GM18519 (cell line): ENCODE measurements around the gene MEIS1.

Experiments used
- ATAC-seq: cut with Tn5 transposase; IDR thresholded peaks from one replicate; pipeline ENCODE4 v1.9.1; 2021; ENCODE audit warnings: mild to moderate bottlenecking, moderate library complexity; ENCODE audit not compliant: unreplicated experiment, low FRiP score

Gene MEIS1

GRCh38 chr2:66431274-66431642 lies 3.7 kb upstream of the MEIS1 start:
- ATAC-seq: no peak

GRCh38 chr2:66431846-66432587 lies 2.9 kb upstream of the MEIS1 start:
- no peak for ATAC-seq

- ATAC-seq: no peak
Observed at GRCh38 chr2:66432801-66433694, 1.9 kb upstream of the MEIS1 start.

- ATAC-seq: no peak
Observed at GRCh38 chr2:66433695-66433944, 1.3 kb upstream of the MEIS1 start.

- no peak for ATAC-seq
Observed at GRCh38 chr2:66433945-66434678, 813 bp upstream of the MEIS1 start.

GRCh38 chr2:66435549-66435875 lies 587 bp downstream of the MEIS1 start:
- no peak for ATAC-seq

- ATAC-seq: no peak
Observed at GRCh38 chr2:66435963-66436362, 1.0 kb downstream of the MEIS1 start.

- ATAC-seq: no peak
Observed at GRCh38 chr2:66436581-66437001, 1.7 kb downstream of the MEIS1 start.

- ATAC-seq: no peak
Observed at GRCh38 chr2:66437109-66437690, 2.3 kb downstream of the MEIS1 start.

- no peak for ATAC-seq
Observed at GRCh38 chr2:66437691-66438497, 3.0 kb downstream of the MEIS1 start.

- ATAC-seq: no peak
Observed at GRCh38 chr2:66438498-66438833, 3.5 kb downstream of the MEIS1 start.

- no peak for ATAC-seq
Observed at GRCh38 chr2:66438891-66439811, 4.2 kb downstream of the MEIS1 start.

GRCh38 chr2:66439812-66440542 lies 5.1 kb downstream of the MEIS1 start:
- ATAC-seq: no peak

- no peak for ATAC-seq
Observed at GRCh38 chr2:66440708-66441497, 6.0 kb downstream of the MEIS1 start.

- no peak for ATAC-seq
Observed at GRCh38 chr2:66441581-66442320, 6.8 kb downstream of the MEIS1 start.

GRCh38 chr2:66442516-66443185 lies 7.7 kb downstream of the MEIS1 start:
- ATAC-seq: no peak
